ENCODE results near the gene IFITM5. TPM values are rescaled to one million over a fixed set of nuclear protein-coding genes. Genes with fewer than 3 reads are reported as not detected.
"Not testable (repeated sequence)": the region's sequence is repeated elsewhere in the genome, so short reads cannot be mapped to it uniquely, and the experiment has no call there.

Gene IFITM5
- polyA plus RNA-seq, 3 donors, result not detected

DNA sequence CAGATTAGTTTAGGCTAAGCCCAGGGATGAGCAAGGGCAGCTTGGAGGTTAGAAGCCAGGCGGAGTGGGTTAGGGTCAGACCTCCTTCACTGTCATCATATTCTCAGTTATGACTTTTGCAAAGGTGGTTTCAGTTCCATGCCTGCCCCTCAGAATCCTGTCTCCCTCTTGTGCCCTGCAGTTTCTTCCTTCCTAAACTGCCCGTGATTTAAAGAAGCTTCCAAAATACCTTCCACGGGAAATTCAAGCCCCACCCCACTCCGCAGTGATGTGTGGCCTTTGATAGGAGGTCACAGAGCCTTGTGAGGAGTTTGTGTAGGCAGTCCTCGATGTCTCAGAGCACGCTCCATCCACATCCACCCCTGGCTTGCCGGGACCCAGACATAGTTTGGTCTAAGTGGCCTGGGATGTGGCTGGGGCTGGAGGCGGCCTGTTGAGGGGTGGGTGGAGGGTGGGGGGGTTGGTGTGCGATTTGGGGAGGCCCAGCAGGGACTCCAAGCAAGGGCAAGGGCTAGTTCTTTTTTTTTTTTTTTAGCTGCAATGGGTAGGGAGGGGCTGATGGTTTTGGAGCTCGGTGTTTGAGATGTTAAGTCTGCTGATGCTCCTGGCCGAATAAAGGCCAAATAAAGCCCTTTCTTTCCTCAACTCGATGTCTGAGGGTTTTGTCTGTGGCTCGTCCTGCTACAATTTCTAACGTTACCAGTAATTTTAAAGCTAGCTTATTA, 12.9 kb upstream of the IFITM5 start:
- Histone ChIP-seq H3K4me3 (replicated peaks in 1 of 3; ENCODE audit: low read depth in 2 of 3, low read length in 3 of 3) (peak overlapping the region in 1 of 3 experiments; percentile 34), H3K4me1 (ENCODE audit: control insufficient read depth in 1 of 2, insufficient read depth in 2 of 2, low read length in 2 of 2) (peaks cover 59 to 77% of the 10 kb centered on the region in 2 donors), H3K9ac (ENCODE audit: insufficient read depth, low read length, poor library complexity, severe bottlenecking) (no peak overlapping the region), H3K36me3 (replicated peaks in 1 of 2; ENCODE audit: control insufficient read depth in 1 of 2, insufficient read depth in 2 of 2, low read length in 2 of 2) (no peaks in the 10 kb centered on the region), H3K27me3 (ENCODE audit: control insufficient read depth in 2 of 2, insufficient read depth in 2 of 2, low read length in 2 of 2) (peaks cover 5 to 40% of the 10 kb centered on the region in 2 donors), H3K27ac (ENCODE audit: low read depth in 1 of 2, low read length in 2 of 2) (no peak overlapping the region), H2AFZ (ENCODE audit: insufficient read depth, low read depth, low read length, poor library complexity, severe bottlenecking) (no peak overlapping the region), H3K9me3 (replicated peaks in 1 of 2; ENCODE audit: control insufficient read depth in 1 of 2, insufficient read depth in 1 of 2, low read length in 2 of 2) (no peaks in the 10 kb centered on the region), H4K20me1 (ENCODE audit: insufficient read depth, low read length) (no peaks in the 10 kb centered on the region), H3K4me2 (replicated peaks; ENCODE audit: extremely low read depth, low read length, poor library complexity, severe bottlenecking) (peak overlapping the region; percentile 27), H3K79me2 (ENCODE audit: insufficient read depth, low read length) (peaks cover 15% of the 10 kb centered on the region)
- Mint-ChIP-seq H3K4me1 (peaks cover 57% of the 10 kb centered on the region), H3K27me3 (ENCODE audit: low read depth in 3 of 3) (peaks cover 19 to 39% (median 37%) of the 10 kb centered on the region in 3 donors), H3K4me3 (peak overlapping the region; percentile 56 to 80), H3K36me3 (peaks cover 12 to 15% of the 10 kb centered on the region in 2 donors), H3K27ac (peak overlapping the region in 1 of 7 donors; percentile 37), H3K9me3 (peaks cover 0 to 6% (median 1%) of the 10 kb centered on the region in 7 donors)
- TF ChIP-seq CTCF (IDR thresholded peaks at IDR 0.05), result no peak
- no CpG with 5 or more reads among the region's 14 CpGs for WGBS (ENCODE audit: insufficient coverage)
- intact Hi-C loops (cut with micrococcal nuclease), result no loop called here
- no peak for DNase-seq

DNA sequence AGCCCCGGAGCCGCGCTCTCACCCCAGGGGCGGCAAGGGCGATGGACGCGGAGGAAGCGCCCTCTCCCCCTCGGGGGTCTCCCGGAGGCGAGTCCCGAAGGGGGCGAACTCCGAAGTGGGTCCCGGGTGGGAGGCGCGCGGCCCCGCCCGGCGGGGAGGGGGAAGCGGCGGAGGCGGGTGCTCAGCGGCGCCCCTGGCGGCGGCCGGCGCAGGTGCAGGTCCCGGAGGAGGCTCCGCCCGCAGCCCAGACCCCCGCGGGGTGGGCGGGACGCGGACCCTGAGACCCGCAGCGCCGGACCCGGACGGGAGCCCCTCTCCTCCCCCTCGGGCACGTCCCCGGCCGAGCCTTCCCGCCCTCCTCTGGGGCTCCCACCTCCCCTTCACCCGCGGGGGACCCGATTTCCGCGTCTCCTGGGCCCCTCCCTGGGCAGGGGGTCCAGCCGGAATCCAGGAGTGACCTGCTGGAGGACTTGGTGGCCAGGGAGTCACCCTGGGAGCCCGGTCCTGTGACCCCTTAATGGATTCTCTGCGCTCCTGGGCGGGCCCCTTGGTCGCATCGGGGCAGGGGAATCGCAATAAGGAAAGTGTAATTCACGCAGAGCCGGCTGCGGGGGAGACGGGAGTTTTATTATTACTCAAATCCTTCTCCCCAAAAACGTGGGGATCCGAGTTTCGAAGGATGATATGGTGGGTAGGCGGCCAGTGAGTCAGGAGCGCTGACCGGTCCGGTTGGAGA, 11.9 kb upstream of the IFITM5 start:
- no CpG with 5 or more reads among the region's 71 CpGs for WGBS (ENCODE audit: insufficient coverage)

GRCh38 chr11:309979-310572, 10.8 kb upstream of the IFITM5 start:
- 0% methylated on average over 1 of the region's 18 CpGs for WGBS (ENCODE audit: insufficient coverage)
- H3K9me3 ChIP-seq (replicated peaks in 1 of 2; ENCODE audit: control insufficient read depth in 1 of 2, insufficient read depth in 1 of 2, low read length in 2 of 2); H3K27ac ChIP-seq (ENCODE audit: low read depth in 1 of 2, low read length in 2 of 2); H3K9me3 Mint-ChIP-seq; H4K20me1 ChIP-seq (ENCODE audit: insufficient read depth, low read length); H2AFZ ChIP-seq (ENCODE audit: insufficient read depth, low read depth, low read length, poor library complexity, severe bottlenecking); DNase-seq; H3K36me3 ChIP-seq (replicated peaks in 1 of 2; ENCODE audit: control insufficient read depth in 1 of 2, insufficient read depth in 2 of 2, low read length in 2 of 2): not testable (repeated sequence)
- peaks cover 7 to 12% of the 10 kb centered on the region in 2 donors for H3K36me3 Mint-ChIP-seq
- peaks cover 57% of the 10 kb centered on the region for H3K4me1 Mint-ChIP-seq
- H3K27ac Mint-ChIP-seq, result peak overlapping the region in 3 of 7 donors; percentile 25 to 92 (median 91)
- Histone ChIP-seq H3K9ac (ENCODE audit: insufficient read depth, low read length, poor library complexity, severe bottlenecking) (peak overlapping the region; percentile 9), H3K4me2 (replicated peaks; ENCODE audit: extremely low read depth, low read length, poor library complexity, severe bottlenecking) (peak overlapping the region; percentile 70), H3K27me3 (ENCODE audit: control insufficient read depth in 2 of 2, insufficient read depth in 2 of 2, low read length in 2 of 2) (peaks cover 4 to 19% of the 10 kb centered on the region in 2 donors), H3K4me3 (replicated peaks in 1 of 3; ENCODE audit: low read depth in 2 of 3, low read length in 3 of 3) (peak overlapping the region; percentile 32 to 80 (median 47)), H3K4me1 (ENCODE audit: control insufficient read depth in 1 of 2, insufficient read depth in 2 of 2, low read length in 2 of 2) (peaks cover 57 to 76% of the 10 kb centered on the region in 2 donors), H3K79me2 (ENCODE audit: insufficient read depth, low read length) (peaks cover 15% of the 10 kb centered on the region)
- peaks cover 13 to 23% (median 18%) of the 10 kb centered on the region in 3 donors for H3K27me3 Mint-ChIP-seq (ENCODE audit: low read depth in 3 of 3)
- H3K4me3 Mint-ChIP-seq, result peak overlapping the region; percentile 94 to 99
- intact Hi-C loops (cut with micrococcal nuclease), result loop anchor here (5.0 to 10.0 kb wide), 3 partner anchors 43 to 58 kb away; no protein-coding TSS in a partner anchor

More for the DNA sequence above, 11.9 kb upstream of the IFITM5 start:
- H3K27ac ChIP-seq (ENCODE audit: low read depth in 1 of 2, low read length in 2 of 2); H3K9me3 ChIP-seq (replicated peaks in 1 of 2; ENCODE audit: control insufficient read depth in 1 of 2, insufficient read depth in 1 of 2, low read length in 2 of 2); intact Hi-C loops (cut with micrococcal nuclease); H3K9ac ChIP-seq (ENCODE audit: insufficient read depth, low read length, poor library complexity, severe bottlenecking); H2AFZ ChIP-seq (ENCODE audit: insufficient read depth, low read depth, low read length, poor library complexity, severe bottlenecking); H4K20me1 ChIP-seq (ENCODE audit: insufficient read depth, low read length); H3K9me3 Mint-ChIP-seq; DNase-seq; H3K36me3 ChIP-seq (replicated peaks in 1 of 2; ENCODE audit: control insufficient read depth in 1 of 2, insufficient read depth in 2 of 2, low read length in 2 of 2): not testable (repeated sequence)
- H3K27me3 ChIP-seq (ENCODE audit: control insufficient read depth in 2 of 2, insufficient read depth in 2 of 2, low read length in 2 of 2), result peaks cover 4 to 29% of the 10 kb centered on the region in 2 donors
- H3K4me1 ChIP-seq (ENCODE audit: control insufficient read depth in 1 of 2, insufficient read depth in 2 of 2, low read length in 2 of 2), result peaks cover 57 to 79% of the 10 kb centered on the region in 2 donors
- Mint-ChIP-seq H3K4me1 (peaks cover 57% of the 10 kb centered on the region), H3K36me3 (peaks cover 7 to 12% of the 10 kb centered on the region in 2 donors), H3K27ac (peak overlapping the region in 2 of 7 donors; percentile 42 to 70), H3K27me3 (ENCODE audit: low read depth in 3 of 3) (peaks cover 13 to 28% (median 27%) of the 10 kb centered on the region in 3 donors), H3K4me3 (peak overlapping the region; percentile 56 to 80)
- H3K79me2 ChIP-seq (ENCODE audit: insufficient read depth, low read length), result peaks cover 15% of the 10 kb centered on the region
- H3K4me3 ChIP-seq (replicated peaks in 1 of 3; ENCODE audit: low read depth in 2 of 3, low read length in 3 of 3), result peak overlapping the region in 1 of 3 experiments; percentile 34
- H3K4me2 ChIP-seq (replicated peaks; ENCODE audit: extremely low read depth, low read length, poor library complexity, severe bottlenecking), result peak overlapping the region; percentile 27
